GM21528 (cell line): ENCODE results near the gene IL23R.
A peak's percentile ranks its signal among the peaks of the same experiment; 100 is the strongest.
"Not testable (repeated sequence)": the region's sequence is repeated elsewhere in the genome, so short reads cannot be mapped to it uniquely, and the experiment has no call there.

Experiments
- ATAC-seq: cut with Tn5 transposase; IDR thresholded peaks from one replicate; pipeline ENCODE4 v1.9.1; 2021; ENCODE audit warnings: mild to moderate bottlenecking, moderate library complexity; ENCODE audit not compliant: unreplicated experiment, low FRiP score

Gene IL23R

GRCh38 chr1:67147973-67148372, 18.3 kb upstream of the IL23R start:
- not testable (repeated sequence) for ATAC-seq

DNA sequence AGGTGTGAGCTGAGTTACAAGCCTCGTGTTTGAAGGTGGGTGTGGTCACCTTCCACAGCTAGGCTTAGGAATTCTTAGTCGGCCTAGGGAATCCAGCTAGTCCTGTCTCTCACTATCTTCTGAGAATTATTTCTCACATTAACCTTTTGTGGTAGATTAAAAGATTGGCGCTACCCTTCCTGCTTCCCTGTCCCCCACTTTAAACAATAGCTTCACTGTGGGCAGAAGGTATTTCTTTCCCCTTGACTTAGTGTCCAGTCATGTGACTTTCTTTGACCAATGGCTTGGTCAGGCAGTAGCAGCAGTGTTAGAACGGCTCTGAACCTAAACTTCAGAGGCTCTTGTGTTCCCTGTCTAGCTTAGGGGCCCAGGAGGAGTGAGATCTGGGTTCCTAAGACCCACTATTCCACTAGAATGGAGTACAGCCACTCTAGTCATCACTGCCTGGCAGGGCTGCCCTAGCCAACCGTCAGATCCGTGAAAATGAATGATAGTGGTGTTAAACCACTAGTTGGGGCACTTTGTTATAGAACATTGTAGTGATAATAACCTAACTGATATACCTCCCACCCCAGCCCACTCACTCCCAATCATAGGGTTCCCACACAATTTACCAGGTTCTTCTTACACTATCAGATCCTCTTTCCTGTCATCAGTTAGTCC, 17.6 kb upstream of the IL23R start:
- peak; percentile 35 for ATAC-seq

DNA sequence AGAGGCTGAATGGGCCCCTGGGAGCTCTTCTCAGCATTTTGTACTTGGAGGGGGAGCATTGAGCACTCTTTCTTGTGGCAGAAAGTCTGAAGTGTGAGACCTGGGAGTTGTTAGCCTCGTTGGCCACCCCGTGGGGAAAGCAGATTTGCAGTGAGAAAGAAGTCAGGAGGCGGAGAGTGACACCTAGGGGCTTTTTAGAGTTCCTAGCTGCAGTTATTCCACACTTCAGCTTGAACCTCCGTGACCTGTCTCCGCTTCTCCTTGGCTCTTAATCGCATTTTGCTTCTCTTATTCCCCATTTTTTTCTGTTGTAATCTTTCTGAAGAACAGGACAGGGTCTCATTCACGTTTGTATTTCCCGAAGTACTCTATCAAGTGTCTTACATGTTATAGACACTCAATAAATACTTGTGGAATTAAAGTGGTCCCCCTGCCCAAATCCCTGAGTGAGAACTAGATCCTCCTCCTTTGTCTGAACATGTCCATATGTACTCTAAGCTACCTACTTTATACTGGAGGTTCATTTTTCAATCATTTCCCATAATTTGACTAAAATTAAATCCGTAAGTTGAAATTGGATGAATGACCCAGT, 17.0 kb upstream of the IL23R start:
- peak; percentile 96 for ATAC-seq

GRCh38 chr1:67150931-67151330, 15.3 kb upstream of the IL23R start:
- no peak for ATAC-seq

GRCh38 chr1:67158401-67158800, 7.9 kb upstream of the IL23R start:
- ATAC-seq, result no peak

- no peak for ATAC-seq
Observed at GRCh38 chr1:67159233-67159632, 7.0 kb upstream of the IL23R start.

GRCh38 chr1:67162954-67163353, 3.3 kb upstream of the IL23R start:
- ATAC-seq, result no peak

DNA sequence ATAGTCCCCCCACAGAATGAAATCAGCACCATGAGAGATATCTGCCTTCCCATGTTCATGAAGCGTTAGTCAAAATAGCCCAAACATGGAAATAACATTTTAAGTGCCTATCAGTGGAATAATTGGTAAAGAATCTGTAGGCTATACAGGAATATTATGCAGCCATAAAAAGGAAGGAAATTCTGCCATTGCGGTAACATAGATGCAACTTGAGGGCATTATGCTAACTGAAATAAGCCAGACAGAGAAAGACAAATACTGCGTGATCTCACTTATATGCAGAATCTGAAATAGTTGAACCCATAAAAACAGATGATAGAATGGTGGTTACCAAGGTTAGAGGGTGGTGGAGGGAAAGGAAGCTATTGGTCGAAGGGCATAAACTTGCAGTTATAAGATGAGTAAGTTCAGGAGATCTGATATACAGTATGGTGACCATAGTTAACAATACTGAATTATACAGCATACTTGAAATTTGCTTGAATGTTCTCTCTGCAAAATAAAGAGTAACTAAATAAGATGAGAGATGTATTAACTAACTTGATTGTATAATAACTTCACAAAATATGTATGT, 699 bp upstream of the IL23R start:
- no peak for ATAC-seq

- ATAC-seq, result no peak
Observed at GRCh38 chr1:67169496-67169895, 3.2 kb downstream of the IL23R start.

DNA sequence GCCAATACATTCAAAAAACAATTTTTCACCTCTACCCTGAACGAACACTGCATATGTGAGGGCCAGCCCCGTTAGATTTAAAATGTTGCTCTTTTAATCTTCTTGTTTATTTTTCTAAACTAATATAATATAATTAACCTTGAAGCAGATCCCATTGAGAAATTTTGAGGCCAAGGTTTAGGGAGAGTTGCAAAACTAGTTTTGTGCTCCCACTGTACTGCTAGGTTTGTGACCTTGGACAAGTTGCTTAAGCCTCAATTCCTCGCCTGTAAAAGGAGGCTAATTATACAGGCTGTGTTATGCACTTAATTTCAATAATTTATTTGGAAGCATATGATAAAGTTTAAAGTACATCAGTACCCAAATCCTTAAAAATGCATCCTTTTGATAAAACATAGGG, 3.7 kb downstream of the IL23R start:
- ATAC-seq, result no peak

GRCh38 chr1:67170751-67171573, 4.7 kb downstream of the IL23R start:
- ATAC-seq, result no peak

DNA sequence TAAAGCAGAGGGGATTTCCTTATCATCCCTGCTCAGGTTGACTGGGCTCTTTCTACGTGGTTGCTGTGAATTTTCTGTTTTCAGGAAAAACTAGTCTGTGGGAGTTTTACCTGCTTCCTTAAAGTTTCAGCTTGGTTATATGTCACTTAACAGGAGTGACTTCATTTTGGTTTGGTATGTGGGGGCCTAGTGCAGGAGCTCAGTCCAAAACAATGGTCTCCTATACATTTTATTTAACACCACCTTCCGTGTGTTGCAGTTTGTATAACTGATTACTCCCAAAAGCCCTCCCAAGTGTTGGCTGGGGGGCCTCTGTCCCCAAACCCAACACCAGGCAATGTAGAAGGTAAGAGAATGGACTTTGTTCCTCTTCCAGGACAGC, 5.3 kb downstream of the IL23R start:
- ATAC-seq, result no peak

DNA sequence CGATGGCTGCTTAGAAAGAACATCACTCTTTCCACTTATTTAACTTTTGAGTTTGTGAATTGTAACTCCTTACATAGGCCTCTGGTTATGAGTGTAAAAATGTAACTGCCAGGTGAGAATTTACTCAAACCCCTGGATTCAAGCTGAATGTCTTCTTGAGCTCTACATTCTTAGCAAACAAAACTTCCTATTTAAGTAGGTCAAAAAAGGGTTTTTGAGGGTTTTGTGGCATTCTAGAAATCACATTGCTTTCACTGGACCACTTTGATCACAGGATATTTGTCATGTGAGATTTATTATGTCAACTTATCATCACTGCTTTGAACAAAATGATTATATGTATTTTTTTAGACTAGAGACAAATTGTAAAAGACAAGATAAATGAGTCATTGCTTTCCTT, 5.7 kb downstream of the IL23R start:
- ATAC-seq, result no peak

- no peak for ATAC-seq
Observed at GRCh38 chr1:67173988-67174387, 7.7 kb downstream of the IL23R start.

DNA sequence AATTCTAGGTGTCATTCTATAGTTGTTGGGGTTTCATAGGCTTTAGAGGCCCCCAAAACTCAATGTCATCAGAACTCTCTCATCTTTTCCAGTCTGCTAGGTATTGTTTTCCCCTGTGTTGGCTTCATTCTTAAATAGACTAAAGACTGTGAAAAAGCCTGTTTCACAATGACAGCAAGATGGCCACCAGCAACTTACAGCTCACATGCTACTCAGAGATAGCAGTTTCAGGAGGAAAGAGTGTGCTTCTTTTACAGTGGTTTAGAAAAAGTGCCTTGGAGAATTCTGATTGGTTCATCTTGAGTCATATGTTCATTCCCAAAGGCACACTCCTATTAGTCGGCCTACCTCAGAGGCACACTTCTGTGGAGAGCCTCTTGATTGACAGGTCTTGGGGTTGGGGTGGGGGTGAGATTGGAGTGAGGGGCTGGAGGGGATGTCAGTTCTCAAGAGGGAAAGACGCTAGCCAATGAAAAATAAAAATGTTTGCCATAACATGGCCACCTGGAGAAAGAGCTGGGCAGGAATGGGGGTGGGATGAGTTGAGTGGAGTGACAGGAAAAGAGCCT, 8.5 kb downstream of the IL23R start:
- ATAC-seq, result peak; percentile 70

- no peak for ATAC-seq
Observed at GRCh38 chr1:67175530-67176087, 9.4 kb downstream of the IL23R start.

- no peak for ATAC-seq
Observed at GRCh38 chr1:67184838-67185421, 18.7 kb downstream of the IL23R start.

DNA sequence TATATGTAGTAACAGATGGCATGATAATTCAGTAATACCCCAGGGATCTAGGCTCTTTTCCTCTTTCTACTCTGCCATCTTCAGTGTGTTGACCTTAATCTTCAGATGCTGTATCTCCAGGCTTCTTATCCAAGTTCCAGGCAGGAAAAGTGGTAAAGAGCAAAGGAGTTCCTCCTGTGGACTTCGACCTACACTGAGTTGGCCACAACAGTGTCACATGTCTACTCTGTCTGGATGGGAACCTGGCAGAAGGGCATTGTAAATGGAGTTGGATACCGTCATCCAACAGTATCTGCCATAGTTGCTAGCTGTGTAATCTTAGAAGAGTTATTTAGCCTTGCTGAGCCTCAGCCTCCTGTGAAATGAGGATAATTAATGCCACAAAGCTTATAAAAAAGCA, 21.9 kb downstream of the IL23R start:
- no peak for ATAC-seq

DNA sequence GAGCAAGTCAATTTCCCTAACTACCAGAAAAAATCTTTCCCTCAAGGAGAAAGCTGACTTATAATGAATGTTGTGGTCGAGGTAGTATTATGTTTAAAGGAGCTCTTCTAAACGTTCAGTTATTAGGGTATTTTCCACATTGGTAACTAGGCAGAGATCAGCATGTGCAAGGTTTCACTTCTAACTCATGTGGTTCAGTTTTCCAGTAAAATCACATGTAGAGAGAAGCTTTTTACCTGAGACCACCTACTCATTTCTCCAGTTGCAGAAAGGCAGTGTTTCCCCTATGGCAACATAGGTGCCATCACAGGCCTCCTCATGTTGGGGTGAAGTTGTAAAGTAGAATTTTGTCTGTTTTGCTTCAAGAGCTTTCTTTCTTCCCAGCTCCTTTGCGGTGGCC, 23.7 kb downstream of the IL23R start:
- no peak for ATAC-seq

- no peak for ATAC-seq
Observed at GRCh38 chr1:67190410-67190809, 24.2 kb downstream of the IL23R start.
